AG04449 (cell line): ENCODE results near the gene MINDY4.
A peak's percentile ranks its signal among the peaks of the same experiment; 100 is the strongest.

Source experiments
- CTCF ChIA-PET: fragments of 350-600 bp; formaldehyde crosslinking; extraction: SDS; loops from one replicate; lab custom pipeline; 2021; ENCODE audit warnings: antibody characterized with exemption; lab: Yijun Ruan, JAX
- POLR2A ChIA-PET: fragments of 400-600, 350-600 bp; formaldehyde crosslinking; extraction: SDS; loops from one replicate; lab custom pipeline; 2020; ENCODE audit warnings: antibody characterized with exemption, inconsistent platforms; lab: Yijun Ruan, JAX
- DNase-seq: peaks from one replicate; pipeline ENCODE4 v3.0.0-alpha.2; 2010; ENCODE audit warnings: low read depth, low spot score
- H3K4me3 ChIP-seq: 2 replicates; pipeline ENCODE4 v1.5.1; 2011; ENCODE audit warnings: low read depth, mild to moderate bottlenecking, control low read depth, low read length
- TF ChIP-seq, protein P1 (sequence below): IDR thresholded peaks from one replicate; pipeline ENCODE4 v1.5.1; 2011; ENCODE audit warnings: mild to moderate bottlenecking, moderate library complexity, low read length, control low read depth, inconsistent platforms; ENCODE audit not compliant: insufficient read depth; ENCODE audit errors: missing control alignments

Gene MINDY4

GRCh38 chr7:30799976-30800661 is 28.9 kb downstream of the MINDY4 start:
- TF ChIP-seq, protein P1, sequence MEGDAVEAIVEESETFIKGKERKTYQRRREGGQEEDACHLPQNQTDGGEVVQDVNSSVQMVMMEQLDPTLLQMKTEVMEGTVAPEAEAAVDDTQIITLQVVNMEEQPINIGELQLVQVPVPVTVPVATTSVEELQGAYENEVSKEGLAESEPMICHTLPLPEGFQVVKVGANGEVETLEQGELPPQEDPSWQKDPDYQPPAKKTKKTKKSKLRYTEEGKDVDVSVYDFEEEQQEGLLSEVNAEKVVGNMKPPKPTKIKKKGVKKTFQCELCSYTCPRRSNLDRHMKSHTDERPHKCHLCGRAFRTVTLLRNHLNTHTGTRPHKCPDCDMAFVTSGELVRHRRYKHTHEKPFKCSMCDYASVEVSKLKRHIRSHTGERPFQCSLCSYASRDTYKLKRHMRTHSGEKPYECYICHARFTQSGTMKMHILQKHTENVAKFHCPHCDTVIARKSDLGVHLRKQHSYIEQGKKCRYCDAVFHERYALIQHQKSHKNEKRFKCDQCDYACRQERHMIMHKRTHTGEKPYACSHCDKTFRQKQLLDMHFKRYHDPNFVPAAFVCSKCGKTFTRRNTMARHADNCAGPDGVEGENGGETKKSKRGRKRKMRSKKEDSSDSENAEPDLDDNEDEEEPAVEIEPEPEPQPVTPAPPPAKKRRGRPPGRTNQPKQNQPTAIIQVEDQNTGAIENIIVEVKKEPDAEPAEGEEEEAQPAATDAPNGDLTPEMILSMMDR = no peak
- H3K4me3 ChIP-seq = no peak overlapping the region
- no peak for DNase-seq
- ChIA-PET CTCF (interaction anchor here (0.6 to 3.2 kb wide), 21 partner anchors 9 to 334 kb away, joined by 3 to 50 read pairs (median 5); no protein-coding TSS in a partner anchor), POLR2A (interaction anchor here (0.9 kb wide), 1 partner anchor 323 kb away, joined by 4 read pairs; no protein-coding TSS in a partner anchor)

DNA sequence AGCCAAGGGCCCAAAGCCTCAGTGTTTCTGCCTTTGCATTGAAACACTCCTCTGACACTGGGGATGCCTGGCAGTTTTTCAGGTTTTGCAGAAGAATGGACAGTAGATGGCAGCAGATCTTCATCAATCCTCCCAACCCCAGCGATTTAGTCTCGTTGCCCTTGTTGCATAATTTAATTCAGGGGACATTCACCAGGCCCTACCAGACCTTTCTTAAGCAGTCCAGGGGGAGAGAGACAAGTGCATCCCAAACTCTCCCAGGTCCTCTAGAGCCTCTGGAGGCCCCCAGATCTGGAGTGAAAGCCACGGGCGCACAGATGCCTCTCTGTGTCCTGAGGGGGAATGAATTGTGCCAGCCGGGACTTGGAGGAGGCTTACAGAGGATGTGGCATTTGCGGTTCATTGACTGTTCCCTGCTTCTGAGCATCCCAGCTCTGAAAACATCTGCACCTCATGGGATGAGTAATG is 29.6 kb downstream of the MINDY4 start:
- ChIA-PET CTCF (interaction anchor here (0.9 to 6.8 kb wide), 15 partner anchors 9 to 416 kb away, joined by 3 to 102 read pairs (median 7); no protein-coding TSS in a partner anchor), POLR2A (no interaction called here)
- TF ChIP-seq, protein P1 = peak; percentile 65
- no peak overlapping the region for H3K4me3 ChIP-seq
- no peak for DNase-seq

DNA sequence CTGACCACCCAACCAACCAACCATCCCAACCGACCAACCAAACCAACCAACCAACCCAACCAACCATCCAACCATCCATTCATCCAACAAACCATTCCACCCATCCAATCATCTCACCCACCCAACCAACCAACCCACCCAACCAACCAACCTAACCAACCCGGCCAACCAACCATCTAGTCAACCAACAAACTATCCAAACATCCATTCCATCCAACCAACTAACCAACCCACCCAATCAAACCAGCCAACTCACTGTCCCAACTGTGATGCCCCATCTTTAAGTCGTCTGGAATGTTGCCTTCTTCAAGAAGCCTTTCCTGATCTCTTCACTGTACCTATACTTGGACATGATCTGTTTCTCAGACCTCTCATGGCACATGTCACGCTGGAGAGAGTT is 31.6 kb downstream of the MINDY4 start:
- CTCF ChIA-PET = interaction anchor here (0.9 to 6.8 kb wide), 3 partner anchors 174 to 323 kb away, joined by 3 to 102 read pairs (median 5); no protein-coding TSS in a partner anchor
- TF ChIP-seq, protein P1 = no peak
- DNase-seq = no peak
- POLR2A ChIA-PET = no interaction called here
- H3K4me3 ChIP-seq = no peak overlapping the region

DNA sequence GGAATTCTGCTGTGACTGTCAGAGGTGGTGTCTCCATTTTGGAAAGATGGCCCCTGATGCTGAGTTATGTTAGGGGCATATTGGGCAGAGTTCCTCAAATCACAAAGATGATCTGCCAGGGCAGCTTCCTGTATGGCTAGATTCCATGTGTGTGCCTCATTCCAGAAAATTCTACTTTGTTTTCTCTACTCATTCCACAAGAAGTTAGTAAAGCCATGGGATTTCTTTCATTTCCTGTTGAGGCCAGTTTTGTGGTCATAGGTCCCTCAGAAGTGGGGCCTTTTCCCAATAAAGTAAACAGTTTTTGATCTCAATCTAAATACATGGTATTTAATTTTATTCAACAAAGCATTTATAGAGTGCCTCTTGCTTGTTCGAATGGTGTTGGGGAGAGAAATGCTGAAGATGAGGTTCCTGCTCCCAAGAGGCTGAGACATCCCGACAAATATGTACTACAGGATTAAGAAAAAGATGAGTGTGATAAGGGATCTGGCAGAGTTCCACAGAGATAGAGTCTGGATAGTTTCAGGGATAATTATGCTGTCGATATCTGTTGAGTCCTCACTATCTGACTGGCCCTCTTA is 33.0 kb downstream of the MINDY4 start:
- ChIA-PET POLR2A (interaction anchor here (0.6 to 0.7 kb wide), 2 partner anchors 20 to 41 kb away, joined by 3 read pairs; no protein-coding TSS in a partner anchor), CTCF (interaction anchor here (0.8 to 6.8 kb wide), 9 partner anchors 25 to 330 kb away, joined by 3 to 102 read pairs (median 4); no protein-coding TSS in a partner anchor)
- DNase-seq = peak; percentile 83
- no peak overlapping the region for H3K4me3 ChIP-seq
- TF ChIP-seq, protein P1 = no peak

- H3K4me3 ChIP-seq = no peak overlapping the region
- no peak for DNase-seq
- ChIA-PET CTCF (interaction anchor here (0.8 to 6.8 kb wide), 6 partner anchors 26 to 329 kb away, joined by 3 to 102 read pairs (median 4); no protein-coding TSS in a partner anchor), POLR2A (no interaction called here)
- TF ChIP-seq, protein P1 = no peak
Measured at GRCh38 chr7:30805081-30805691, 34.0 kb downstream of the MINDY4 start.
